Measurements from ENCODE around the gene TNNC2. TPM values are rescaled to one million over a fixed set of nuclear protein-coding genes. Genes with fewer than 3 reads are reported as not detected.

TNNC2 gene
- total and polyA plus RNA-seq, 2 of the 13 experiments (the other 11 are each of a cell fraction or from before 2014, with no cell fraction given) = 1.8 to 4.7 TPM

DNA sequence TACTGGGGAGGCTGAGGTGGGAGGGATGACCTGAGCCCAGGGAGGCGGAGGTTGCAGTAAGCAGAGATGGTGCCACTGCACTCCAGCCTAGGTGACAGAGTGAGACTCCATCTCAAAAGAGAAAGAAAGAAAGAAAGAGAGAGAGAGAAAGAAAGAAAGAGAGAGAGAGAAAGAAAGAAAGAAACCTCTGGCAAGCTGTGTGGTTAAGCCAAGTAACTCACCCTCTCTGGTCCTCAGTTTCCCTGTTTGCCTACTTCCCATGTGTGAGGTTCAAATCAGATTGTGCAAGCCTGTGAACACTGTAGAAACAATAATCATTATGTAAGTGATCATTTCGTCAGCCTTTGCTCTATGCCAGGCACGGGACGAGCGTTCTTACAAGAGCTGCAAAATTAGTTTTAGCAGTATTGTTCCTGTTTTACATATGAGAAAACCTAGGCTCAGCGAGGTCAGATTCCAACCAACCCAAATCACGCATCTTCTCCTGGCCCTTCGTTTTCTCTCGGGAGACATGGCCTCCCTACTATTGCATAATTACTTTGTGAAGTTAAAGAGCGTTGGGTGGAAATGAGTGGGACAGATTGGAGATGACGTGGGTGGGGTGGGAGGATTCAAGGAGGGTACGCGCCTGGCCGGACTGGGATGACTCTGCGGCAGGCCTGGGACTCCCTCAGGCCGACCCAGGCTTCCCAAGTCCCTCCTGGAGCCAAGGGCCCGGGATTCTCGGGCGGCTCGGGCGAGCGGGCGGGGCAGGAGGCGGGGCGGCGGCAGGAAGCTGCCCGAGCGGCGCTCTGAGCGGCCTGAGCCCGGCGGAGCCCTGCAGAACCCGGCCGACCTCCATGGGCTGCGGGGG is 6.1 kb upstream of the TNNC2 start, which contains the start of gene SNX21 (continued):
- TF ChIP-seq, protein P1, sequence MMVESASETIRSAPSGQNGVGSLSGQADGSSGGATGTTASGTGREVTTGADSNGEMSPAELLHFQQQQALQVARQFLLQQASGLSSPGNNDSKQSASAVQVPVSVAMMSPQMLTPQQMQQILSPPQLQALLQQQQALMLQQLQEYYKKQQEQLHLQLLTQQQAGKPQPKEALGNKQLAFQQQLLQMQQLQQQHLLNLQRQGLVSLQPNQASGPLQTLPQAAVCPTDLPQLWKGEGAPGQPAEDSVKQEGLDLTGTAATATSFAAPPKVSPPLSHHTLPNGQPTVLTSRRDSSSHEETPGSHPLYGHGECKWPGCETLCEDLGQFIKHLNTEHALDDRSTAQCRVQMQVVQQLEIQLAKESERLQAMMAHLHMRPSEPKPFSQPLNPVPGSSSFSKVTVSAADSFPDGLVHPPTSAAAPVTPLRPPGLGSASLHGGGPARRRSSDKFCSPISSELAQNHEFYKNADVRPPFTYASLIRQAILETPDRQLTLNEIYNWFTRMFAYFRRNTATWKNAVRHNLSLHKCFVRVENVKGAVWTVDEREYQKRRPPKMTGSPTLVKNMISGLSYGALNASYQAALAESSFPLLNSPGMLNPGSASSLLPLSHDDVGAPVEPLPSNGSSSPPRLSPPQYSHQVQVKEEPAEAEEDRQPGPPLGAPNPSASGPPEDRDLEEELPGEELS (CRISPR knock-in tag; IDR thresholded peaks at IDR 0.05) = peak; percentile 38; the same call in 1 of the 2 replicates
- peak; percentile 12 for TF ChIP-seq TEAD3 (CRISPR knock-in tag; optimal IDR thresholded peaks at IDR 0.05; ENCODE audit: borderline replicate concordance)
- no peak for TF ChIP-seq ZNF75D (CRISPR knock-in tag; IDR thresholded peaks at IDR 0.05; ENCODE audit: borderline replicate concordance)
- no peak for TF ChIP-seq ELF1 (CRISPR knock-in tag; IDR thresholded peaks at IDR 0.05)
- TF ChIP-seq IRF9 (CRISPR knock-in tag; IDR thresholded peaks at IDR 0.05; ENCODE audit: borderline replicate concordance) = no peak
- peak; percentile 30; the same call in 1 of the 2 replicates for TF ChIP-seq ZNF570 (CRISPR knock-in tag; IDR thresholded peaks at IDR 0.05; ENCODE audit: borderline replicate concordance)
- TF ChIP-seq BRCA1 (CRISPR knock-in tag; IDR thresholded peaks at IDR 0.05) = peak; percentile 24; the same call in 1 of the 2 replicates
- peak; percentile 77 for TF ChIP-seq REPIN1 (CRISPR knock-in tag; IDR thresholded peaks at IDR 0.05; ENCODE audit: borderline replicate concordance, low read depth)
- TF ChIP-seq ZEB1 (IDR thresholded peaks at IDR 0.05; ENCODE audit: insufficient replicate concordance, low read depth) = no peak
- TF ChIP-seq SIX4 (CRISPR knock-in tag; IDR thresholded peaks at IDR 0.05) = peak; percentile 30; the same call in 1 of the 2 replicates
- no peak for TF ChIP-seq PAF1 (CRISPR knock-in tag; IDR thresholded peaks at IDR 0.05)
- peak; percentile 67 for TF ChIP-seq ZNF317 (CRISPR knock-in tag; IDR thresholded peaks at IDR 0.05)
- peak; percentile 24; the same call in 1 of the 2 replicates for TF ChIP-seq ZSCAN5A (CRISPR knock-in tag; IDR thresholded peaks at IDR 0.05; ENCODE audit: borderline replicate concordance)
- no peak; the same call in 1 of the 2 replicates for TF ChIP-seq ESRRA (CRISPR knock-in tag; IDR thresholded peaks at IDR 0.05; ENCODE audit: low read depth)
- no peak; the same call in 1 of the 2 replicates for TF ChIP-seq KDM3A (CRISPR knock-in tag; IDR thresholded peaks at IDR 0.05; ENCODE audit: low read depth)
- TF ChIP-seq, protein P2, sequence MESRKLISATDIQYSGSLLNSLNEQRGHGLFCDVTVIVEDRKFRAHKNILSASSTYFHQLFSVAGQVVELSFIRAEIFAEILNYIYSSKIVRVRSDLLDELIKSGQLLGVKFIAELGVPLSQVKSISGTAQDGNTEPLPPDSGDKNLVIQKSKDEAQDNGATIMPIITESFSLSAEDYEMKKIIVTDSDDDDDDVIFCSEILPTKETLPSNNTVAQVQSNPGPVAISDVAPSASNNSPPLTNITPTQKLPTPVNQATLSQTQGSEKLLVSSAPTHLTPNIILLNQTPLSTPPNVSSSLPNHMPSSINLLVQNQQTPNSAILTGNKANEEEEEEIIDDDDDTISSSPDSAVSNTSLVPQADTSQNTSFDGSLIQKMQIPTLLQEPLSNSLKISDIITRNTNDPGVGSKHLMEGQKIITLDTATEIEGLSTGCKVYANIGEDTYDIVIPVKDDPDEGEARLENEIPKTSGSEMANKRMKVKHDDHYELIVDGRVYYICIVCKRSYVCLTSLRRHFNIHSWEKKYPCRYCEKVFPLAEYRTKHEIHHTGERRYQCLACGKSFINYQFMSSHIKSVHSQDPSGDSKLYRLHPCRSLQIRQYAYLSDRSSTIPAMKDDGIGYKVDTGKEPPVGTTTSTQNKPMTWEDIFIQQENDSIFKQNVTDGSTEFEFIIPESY (CRISPR knock-in tag; IDR thresholded peaks at IDR 0.05) = no peak
- peak; percentile 91 for TF ChIP-seq ZBTB3 (CRISPR knock-in tag; IDR thresholded peaks at IDR 0.05; ENCODE audit: borderline replicate concordance, low read depth)
- no peak for TF ChIP-seq FOXO4 (CRISPR knock-in tag; conservative IDR thresholded peaks at IDR 0.05)
- no peak for TF ChIP-seq RARA (CRISPR knock-in tag; IDR thresholded peaks at IDR 0.05)
- peak; percentile 68 for TF ChIP-seq DMAP1 (CRISPR knock-in tag; IDR thresholded peaks at IDR 0.05)
